Hippocampal formation (tissue), 2 donors: ENCODE measurements around the gene PLPPR1.

Experiments used
- DNase-seq, 2 donors: peaks; one replicate each; lab custom pipeline; 2025; lab: John Stamatoyannopoulos, UW

PLPPR1 gene

DNA sequence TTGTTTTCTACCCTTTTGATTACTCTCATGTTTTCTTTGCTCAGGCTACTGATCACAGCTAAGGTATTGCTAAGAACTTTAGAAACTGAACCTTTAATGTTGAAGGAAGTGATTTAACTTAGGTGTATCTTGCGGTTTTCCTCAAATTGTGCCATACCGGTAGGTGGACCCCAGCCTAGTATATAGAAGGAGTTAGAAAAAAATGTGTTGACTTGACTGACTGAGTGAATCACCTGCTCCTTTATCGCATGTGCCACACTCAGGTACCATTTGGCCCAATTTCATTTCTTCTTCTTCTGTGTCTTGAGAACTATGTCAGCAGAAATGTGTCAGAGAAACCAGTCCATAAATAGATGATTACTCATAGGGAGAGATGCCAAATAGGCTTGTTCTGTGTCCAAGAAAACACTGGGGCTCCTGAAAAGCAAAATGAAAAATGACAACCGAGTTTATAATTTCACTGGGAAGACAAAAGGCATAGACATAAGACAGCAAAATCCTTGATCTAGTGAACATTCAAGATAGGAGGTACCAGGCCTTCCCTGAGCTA is 19.4 kb downstream of the PLPPR1 start:
- DNase-seq = no peak

DNA sequence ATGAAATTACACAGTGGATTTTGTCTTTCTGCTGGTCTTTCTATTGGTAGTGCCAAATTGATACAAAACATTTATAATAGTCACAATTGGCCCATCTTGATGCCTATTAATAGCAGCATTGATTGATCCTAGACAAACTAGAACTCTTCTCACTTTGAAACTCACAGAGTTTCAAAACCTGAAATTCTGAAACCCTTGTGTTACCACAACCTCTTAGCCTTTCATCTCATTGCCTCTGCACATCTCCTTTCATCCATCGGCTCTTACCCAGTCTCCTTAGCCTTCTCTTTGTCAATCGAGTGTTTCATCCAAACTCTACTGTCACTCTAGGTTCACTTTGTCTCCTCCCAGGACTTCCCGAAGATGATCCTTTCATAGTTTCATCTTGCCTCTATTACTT is 22.1 kb downstream of the PLPPR1 start:
- DNase-seq = no peak

DNA sequence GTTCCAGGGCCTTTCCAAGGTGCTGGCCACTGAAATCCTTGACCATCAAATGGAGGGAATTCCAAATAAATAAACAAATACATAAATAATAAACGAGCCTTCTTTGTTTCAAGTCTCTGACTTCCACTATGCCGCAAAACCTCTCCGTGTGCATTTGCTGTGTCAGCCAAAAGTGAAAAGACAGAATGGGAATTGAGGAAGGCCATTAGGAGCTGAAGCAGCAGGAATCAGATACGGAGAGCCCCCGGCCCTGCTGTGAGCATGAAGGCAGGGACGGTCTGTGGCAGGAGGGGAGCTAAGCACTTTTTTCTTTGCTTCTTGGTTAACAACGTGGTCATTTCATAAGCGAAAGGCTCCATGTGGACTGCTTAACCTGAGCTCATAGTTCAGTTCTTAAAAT is 26.1 kb downstream of the PLPPR1 start:
- DNase-seq = no peak

DNA sequence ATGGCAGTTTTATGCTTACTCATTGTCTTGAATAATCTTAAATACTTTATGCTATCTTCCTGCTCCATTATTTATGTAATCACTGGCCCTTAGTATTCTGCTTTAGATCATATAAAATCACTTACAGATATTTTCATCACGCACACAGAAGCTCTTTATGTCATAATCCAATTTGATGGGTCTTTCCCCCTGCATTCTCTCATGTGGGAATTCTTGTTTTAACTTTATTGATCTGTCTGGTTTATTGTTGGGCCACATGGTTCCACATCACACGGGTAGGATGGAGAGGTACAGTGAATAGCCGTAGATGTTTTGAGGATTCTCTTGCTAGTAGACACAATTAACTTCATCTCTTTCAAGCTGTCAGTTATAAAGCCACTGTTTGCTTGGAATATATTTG is 27.0 kb downstream of the PLPPR1 start:
- DNase-seq = no peak

DNA sequence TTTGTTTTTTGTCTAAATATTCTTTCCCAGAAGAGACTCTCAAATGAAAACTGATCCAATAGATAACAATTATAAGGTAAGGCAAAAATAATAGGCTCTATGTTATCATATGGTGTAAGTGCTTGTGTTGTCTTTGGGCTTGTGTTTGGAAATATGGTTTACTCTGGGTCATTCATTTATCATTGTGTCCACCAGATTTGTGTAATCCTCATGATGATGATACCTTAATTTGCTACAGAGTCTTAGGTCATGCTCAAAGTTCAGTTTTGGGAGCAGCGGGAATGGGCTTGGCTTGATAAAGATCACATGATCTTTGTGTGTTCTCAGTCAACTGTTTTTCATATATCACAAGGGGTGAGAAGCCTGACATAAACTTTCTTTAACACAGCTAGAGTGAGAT is 34.2 kb downstream of the PLPPR1 start:
- DNase-seq = no peak

DNA sequence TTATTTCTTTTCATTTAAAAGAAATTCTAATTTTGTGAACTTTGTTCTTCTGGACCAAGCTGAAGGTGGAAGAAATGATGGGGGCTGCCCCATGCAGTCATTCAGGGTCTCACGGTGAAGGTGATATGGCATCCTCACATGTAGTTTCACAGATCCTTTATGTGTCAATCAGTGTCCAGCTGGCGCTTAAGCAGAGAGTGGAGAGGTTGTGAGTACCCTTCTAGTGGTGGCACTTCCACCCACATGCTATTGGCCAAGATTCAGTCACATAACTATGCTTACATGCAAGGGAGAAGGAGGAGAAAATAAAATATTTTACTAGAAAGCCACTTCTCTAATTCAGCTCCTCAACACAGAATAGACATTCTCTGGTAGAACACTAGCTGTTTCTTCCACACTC is 34.7 kb downstream of the PLPPR1 start:
- DNase-seq = no peak

DNA sequence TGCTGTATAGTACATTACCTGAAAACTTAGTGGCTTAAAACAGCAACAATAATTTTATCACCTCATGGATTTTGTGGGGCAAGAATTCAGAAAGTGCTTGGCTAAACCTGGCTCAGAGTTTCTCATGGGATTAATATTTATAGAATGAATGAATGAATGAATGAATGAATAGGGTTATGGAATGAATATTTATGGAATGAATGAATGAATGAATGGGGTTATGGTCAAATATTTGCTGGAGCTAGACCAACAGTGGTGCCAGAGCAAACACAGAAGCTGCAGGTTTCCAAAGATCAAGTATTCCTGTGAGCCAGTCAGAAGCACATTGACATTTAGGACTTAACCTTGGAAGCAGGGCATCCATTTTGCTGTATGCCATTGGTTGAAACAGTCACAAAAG is 35.7 kb downstream of the PLPPR1 start:
- no peak for DNase-seq

DNA sequence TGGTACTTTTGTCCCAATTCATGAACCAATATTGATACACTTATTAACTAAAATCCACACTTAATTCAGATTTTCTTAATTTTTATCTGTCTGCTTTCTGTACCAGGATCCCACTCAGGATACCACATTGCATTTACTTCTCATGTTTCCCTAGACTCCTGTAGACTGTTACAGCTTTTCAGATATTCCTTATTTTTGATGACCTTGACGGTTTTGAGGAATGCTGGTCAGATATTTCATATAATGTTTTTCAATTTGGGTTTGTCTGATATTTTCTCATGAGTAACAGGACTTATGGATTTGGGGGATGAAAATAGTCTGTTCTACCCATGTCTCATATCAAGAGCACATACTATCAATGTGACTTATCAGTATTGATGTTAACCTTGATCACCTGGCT is 37.4 kb downstream of the PLPPR1 start:
- no peak for DNase-seq

DNA sequence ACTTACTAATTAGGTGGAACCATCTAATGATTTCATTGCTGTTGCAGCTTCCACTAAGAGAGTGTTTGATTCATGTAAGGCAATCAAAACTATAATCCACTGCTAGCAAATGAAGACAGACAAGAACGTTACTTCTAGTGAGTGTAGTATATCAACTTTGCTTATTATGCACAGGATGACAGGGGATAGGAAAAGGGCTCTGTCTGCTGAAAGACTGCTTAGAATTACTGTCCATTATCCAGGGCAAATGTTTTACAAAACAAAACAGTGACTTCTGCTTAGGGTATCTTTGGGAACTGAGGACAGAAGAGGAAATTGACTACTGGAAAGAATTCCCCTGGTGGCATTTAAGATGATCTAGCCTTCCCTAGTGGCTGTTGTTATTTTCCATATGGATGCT is 40.2 kb downstream of the PLPPR1 start:
- no peak for DNase-seq

DNA sequence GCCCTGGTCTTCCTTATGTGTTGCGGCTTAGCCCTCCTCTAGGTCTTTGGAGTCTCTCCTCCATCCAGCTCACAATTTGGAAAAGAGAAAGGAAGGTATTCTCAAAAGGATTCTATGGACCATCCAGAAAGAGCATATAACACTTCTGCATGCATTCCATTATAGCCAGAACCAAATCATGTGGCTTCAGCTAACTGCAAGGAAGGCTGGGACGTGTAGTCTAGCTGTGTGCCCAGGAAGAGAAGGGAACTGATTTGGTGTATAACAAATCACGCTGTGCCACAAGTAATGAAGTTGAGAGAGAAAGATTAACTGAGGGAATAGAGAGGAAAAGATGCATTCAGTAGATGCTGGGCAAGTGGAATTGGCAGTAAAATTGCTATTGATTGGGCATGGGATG is 43.7 kb downstream of the PLPPR1 start:
- no peak for DNase-seq

DNA sequence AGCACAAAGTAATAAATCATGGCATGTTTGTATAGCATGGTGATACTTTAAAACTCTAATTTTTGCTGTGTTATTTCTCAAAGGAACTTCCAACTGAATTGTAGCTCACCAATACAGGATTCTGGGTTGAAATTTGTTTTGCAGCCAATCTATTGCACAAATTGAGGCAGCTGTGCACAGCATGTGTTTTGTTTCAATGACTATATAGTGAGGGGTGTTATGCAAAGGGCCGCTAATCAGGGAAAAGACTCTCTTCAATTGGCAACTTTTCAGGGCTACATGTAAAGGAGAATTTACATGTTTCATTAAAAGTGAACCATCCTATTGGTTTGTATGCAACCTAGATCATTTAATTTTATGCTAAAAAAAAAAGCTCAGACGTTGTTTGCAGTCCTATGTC is 44.6 kb downstream of the PLPPR1 start:
- DNase-seq = no peak

DNA sequence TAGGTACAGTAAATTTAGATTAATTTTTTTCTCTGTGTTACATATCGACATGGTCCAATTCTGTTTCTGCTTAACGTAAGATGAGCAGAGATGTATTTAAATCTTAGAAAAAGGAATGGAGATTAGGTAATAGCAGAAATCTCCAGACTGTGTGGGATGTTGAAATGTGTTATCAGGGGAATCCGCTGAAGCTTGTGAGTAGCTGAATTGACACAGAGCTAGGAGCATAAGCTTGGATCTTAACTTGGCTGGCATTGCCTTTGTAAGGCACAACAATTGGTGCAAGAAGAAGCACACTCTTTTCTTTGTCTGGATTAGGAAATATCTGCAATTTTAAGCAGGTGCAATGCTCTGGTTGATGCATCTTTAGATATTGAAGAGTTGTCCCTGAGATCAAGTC is 53.1 kb downstream of the PLPPR1 start:
- no peak for DNase-seq

DNA sequence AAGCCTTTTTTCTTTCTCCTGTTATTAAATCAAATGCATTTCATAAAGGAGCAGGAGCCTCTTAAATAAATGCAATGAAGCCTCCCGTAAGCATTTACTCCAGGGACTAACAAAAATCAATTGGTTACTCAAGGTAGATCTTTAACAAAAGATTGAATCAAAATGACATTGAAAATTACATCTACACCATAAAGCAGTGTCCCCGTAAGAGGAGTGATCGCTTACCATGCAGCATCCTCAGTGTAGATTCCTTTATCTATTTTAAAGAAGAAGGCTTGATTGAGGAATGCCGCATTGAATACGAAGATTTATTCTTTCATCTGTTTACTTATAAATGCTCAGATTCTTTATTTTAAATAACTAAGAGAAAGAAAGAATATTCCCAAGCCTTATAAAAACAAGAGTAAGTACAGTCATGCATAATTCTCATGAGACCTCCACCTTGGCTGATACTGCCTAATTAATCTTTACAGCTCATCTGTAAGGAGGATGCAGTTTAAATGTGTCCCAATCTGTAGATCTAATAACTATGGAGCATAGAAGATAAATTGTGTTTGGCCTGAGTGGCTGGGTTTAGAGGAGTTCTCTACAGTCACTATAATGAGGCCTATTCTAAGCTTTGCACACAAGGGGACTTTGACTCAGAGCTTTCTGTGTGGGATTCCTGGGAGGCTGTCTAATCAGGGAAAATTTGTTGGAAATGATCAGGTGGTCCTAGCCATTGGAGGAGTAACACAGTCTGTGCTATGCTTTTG is 55.1 kb downstream of the PLPPR1 start:
- no peak for DNase-seq

DNA sequence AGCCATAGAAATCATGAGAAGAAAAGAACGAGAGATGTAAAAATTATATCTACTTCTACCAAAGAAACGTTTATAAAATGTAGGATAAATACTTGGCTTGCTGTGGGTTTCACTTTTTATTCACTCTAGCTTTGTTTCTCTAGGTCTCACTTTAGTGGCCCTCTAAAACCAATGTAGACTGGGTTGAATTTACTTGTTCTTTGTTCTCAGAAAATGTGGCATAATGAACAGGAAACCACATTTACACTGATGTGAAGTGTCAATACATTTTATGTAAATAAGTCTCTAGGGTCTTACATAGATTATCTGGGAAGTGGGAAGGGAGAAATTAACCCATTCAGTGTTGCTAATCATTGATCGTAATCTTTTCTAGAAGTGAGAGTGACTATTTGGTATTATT is 58.9 kb downstream of the PLPPR1 start:
- DNase-seq = no peak

DNA sequence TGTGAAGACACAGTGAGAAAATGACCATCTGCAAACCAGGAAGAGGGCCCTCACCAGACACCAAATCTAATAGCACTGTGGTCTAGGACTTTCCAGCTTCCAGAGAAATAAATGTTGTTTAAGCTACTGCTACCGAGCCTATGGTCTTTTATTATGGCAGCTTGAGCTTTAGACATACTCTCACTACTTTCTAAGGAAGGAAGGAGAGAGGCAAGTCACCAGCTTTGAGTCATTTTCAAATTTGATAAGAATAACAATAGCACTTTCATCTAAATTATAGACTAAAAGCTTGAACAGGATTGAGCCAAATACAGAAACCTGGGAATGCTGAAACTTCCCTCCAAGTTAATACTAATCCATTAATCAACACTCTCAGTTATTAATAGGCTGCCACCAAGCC is 64.4 kb downstream of the PLPPR1 start:
- no peak for DNase-seq

DNA sequence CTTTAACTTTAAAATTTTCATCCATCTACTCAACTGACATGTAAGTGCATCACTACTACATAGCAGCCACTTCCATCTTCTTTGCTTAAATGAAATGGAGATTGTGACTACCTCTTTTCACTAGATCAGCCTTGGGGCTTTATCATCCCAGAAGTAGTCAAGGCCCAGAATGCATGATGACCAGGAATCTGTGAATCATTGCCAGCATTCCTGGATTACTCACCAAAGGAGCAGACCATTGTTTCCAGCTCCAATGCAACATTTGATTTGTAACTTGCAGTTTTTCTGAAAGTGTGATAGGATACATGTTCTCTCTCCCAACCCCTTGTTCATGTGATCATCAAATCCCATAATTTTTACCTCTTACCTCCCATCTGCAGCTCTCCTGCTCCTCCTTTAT is 65.1 kb downstream of the PLPPR1 start:
- DNase-seq = no peak

DNA sequence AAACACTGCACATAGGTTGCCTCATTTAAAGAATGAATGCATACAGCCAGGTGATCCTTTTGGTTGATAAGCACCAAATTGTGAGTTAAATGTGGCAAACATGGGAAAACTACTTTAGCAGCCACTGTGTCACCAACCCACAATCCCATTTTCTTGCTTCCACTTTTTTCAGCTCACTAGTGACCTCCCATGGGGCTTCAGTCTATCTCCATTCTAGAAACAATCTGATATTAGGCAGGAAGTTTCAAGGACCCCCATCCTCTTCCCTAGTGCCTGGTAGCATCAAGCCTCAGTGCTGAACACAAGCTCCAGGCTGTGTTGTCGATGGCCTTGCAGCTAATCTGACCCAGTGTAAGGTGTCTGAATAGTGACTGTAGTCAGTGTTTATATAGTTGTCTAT is 66.2 kb downstream of the PLPPR1 start:
- DNase-seq = no peak

DNA sequence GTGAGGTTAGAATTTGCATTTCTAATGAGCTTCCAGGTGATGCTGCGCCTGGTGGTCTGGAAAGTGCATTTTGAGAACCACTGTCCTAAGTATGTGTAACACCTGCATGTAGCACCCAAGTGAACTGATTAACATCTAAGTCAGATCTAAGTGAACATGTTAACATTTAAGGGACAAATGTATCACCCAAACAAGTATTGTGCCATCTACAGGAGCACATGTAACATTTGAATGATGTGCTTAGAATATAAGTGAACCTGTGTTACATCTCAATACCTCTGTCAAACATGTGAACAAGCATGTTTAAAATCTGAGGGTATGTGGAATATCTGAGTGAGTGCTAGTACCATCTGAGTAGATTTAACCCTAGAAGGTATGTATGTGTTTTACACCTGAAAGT is 68.7 kb downstream of the PLPPR1 start:
- DNase-seq = no peak

DNA sequence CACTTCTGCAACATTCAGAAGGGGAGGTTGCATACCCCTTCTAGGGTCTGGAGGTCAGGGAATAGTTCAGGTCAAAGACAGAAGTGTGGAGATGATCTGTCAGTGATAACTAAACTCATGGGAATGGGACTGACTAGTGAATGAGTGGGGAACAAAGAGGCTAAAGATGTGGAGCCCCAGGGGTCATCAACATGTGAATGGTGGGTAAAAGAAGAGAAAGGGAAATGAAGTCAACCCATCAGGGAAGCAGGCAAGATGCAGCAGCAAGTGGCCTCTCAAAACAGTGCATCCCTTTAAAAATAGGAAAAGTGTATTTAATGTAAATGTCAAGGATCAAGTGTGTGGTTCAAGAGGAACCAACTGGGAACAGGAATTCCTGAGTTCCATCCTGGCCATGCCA is 69.9 kb downstream of the PLPPR1 start:
- DNase-seq = no peak

DNA sequence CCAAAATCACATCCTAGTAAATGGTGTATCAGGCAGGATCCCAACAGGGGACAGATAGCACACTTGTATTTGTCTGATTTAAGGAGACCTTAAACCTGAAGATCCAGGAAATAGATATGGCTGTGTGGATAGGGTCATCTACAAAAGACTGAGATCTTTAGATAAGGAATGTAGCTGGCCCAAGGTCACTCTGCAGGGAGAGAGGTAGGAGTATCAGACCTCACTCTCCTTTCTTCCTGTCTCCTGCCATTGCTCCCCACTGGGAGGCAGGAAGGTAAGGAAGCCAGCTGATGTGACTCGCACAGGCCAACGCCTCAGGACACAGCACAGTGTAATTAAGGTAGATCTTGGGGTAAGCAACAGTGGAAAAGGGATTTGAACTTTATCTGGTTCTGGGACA is 85.8 kb downstream of the PLPPR1 start:
- DNase-seq = no peak

DNA sequence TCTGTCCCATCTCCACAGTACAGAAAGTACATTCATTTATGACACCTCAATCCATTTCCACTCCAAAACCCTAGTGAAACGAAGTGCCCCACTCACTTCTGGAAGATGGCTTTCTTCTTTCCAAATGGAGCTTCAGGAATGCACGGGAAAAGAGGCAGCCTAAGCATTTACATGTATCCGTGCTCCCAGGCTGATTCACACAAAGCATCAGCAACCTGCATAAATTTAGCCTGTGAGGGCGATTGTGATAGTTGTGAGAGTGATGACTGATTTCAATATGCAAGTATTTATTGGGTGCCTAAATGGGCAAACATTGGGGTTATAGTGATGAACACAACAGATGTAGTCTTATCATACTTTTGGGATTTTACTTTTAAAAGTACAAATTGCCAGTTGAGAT is 86.6 kb downstream of the PLPPR1 start:
- DNase-seq = no peak

DNA sequence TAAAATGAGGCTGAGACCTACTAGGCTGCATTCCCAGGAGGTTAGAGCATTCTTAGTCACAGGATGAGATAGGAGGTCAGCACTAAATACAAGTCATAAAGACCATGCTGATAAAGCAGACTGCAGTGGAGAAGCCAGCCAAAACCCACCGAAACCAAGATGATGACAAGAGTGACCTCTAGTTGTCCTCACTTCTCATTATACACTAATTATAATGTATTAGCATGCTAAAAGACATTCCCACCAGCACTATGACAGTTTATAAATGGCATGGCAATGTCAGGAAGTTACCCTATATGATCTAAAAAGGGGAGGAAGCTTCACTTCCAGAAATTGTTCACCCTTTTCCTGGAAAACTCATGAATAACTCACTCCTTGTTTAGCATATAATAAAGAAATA is 88.6 kb downstream of the PLPPR1 start:
- DNase-seq = no peak

DNA sequence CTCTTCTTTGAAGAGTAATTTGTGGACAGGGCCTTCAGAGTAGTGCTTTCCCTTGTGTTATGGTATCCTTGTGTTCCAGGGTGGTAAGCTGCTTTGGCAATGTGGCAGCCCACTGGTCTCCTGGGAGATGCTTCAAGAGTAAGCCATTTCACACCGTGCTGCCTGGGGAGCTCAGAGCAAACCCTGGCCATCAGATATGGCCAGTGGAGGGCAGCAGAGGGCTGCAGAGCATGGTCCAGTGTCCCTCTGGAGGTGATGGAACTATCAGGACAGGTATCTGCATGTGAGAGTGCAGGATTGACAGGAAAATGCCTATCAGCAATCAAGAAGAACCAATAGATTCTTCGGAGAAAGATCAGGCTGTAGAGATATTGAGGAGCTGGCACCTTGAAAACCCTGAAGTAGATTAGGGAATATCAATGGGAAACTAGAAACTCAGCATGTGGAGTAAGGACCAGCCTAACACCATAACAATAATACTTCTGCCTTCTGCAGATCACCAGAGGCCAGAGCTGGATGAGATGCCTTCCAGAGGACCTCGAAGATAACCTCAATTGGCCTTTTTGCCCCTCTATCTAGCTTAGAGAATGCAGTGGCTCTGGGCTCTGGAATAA is 90.8 kb downstream of the PLPPR1 start:
- peak; percentile 64 to 77 for DNase-seq
